A549 (cell line): Measurements from ENCODE around the gene VDAC1. TPM values are rescaled to one million over a fixed set of nuclear protein-coding genes. Genes with fewer than 3 reads are reported as not detected.

Source experiments
- ATAC-seq, 2 experiments: fragments of 200-7000 bp in 1 of 2; fragments of >200 bp in 1 of 2; cut with Nextera tagmentation in 1 of 2; cut with Tn5 transposase in 1 of 2; 3 replicates each; pipeline versions ENCODE4 v1.8.0 to v1.9.1; 2018 to 2020; ENCODE audit warnings: mild to moderate bottlenecking in 1 of 2, moderate library complexity in 1 of 2
- CTCF ChIA-PET: fragments of 300-600 bp; sonication (Branson Sonifier 250); formaldehyde crosslinking; extraction: SDS; loops from one replicate; lab custom pipeline; 2021; ENCODE audit warnings: antibody characterized with exemption, inconsistent platforms; lab: Yijun Ruan, JAX
- POLR2A ChIA-PET: fragments of 350-600 bp; formaldehyde crosslinking; extraction: SDS; loops from one replicate; lab custom pipeline; 2021; ENCODE audit warnings: antibody characterized with exemption, inconsistent platforms; lab: Yijun Ruan, JAX
- DNase-seq, 2 experiments: peaks; one replicate each; pipeline versions ENCODE4 v3.0.0 to v3.0.0-alpha.2; 2011 to 2016; ENCODE audit warnings: low read depth in 1 of 2, low spot score in 1 of 2
- FAIRE-seq: peaks from 2 replicates; lab custom pipeline; 2011; peaks lifted over from hg19 to GRCh38; lab: Jason Lieb, UNC
- H3K27ac ChIP-seq, 2 experiments: fragments of >200 bp; sonication (Bioruptor Twin); formaldehyde crosslinking; 3 replicates each; pipeline ENCODE4 v1.5.1; 2016 to 2017
- H3K4me1 ChIP-seq: fragments of >200 bp; sonication (Bioruptor Twin); formaldehyde crosslinking; 3 replicates; pipeline ENCODE4 v1.6.1; 2016
- H3K4me2 ChIP-seq: fragments of >200 bp; sonication (Bioruptor Twin); formaldehyde crosslinking; 3 replicates; pipeline ENCODE4 v1.6.1; 2016
- H3K4me3 ChIP-seq: fragments of >200 bp; sonication (Bioruptor Twin); formaldehyde crosslinking; 3 replicates; pipeline ENCODE4 v1.5.1; 2016
- H3K9me3 ChIP-seq: fragments of >200 bp; sonication (Bioruptor Twin); formaldehyde crosslinking; 3 replicates; pipeline ENCODE4 v1.6.1; 2016
- CBX2 ChIP-seq: fragments of 200-600 bp; sonication (generic); IDR thresholded peaks from 2 replicates; pipeline ENCODE4 v1.6.1; 2016; ENCODE audit warnings: low read depth, mild to moderate bottlenecking, borderline replicate concordance
- CBX8 ChIP-seq: fragments of 200-600 bp; sonication (generic); IDR thresholded peaks from 2 replicates; pipeline ENCODE4 v1.6.1; 2016
- CEBPB ChIP-seq, 2 experiments: fragments of >200 bp in 1 of 2; sonication (Bioruptor Twin) in 1 of 2; formaldehyde crosslinking in 1 of 2; IDR thresholded peaks; 2 replicates each; pipeline ENCODE4 v1.6.1; 2012 to 2016
- ESRRA ChIP-seq: fragments of 150-350 bp; IDR thresholded peaks from 2 replicates; pipeline ENCODE4 v1.6.1; 2014; ENCODE audit warnings: mild to moderate bottlenecking, low read length, borderline replicate concordance
- FOSB ChIP-seq: fragments of 250-450 bp; sonication (Bioruptor Pico); IDR thresholded peaks from 2 replicates; pipeline ENCODE4 v1.5.0; 2020; ENCODE audit warnings: mild to moderate bottlenecking, moderate library complexity
- FOSL2 ChIP-seq, 2 experiments: fragments of 450-650 bp in 1 of 2; fragments of >200 bp in 1 of 2; sonication (Bioruptor Twin) in 1 of 2; formaldehyde crosslinking; IDR thresholded peaks; 2 replicates each; pipeline versions ENCODE4 v1.5.0 to v1.6.1; 2016 to 2020; ENCODE audit warnings: mild to moderate bottlenecking in 1 of 2, moderate library complexity in 1 of 2
- GATA3 ChIP-seq: IDR thresholded peaks from 2 replicates; pipeline ENCODE4 v1.6.1; 2012; ENCODE audit warnings: borderline replicate concordance
- HEYL ChIP-seq: fragments of 250-450 bp; sonication (Bioruptor Pico); IDR thresholded peaks from 2 replicates; pipeline ENCODE4 v1.8.0; 2021; ENCODE audit warnings: mild to moderate bottlenecking, moderate library complexity
- KDM1A ChIP-seq: fragments of 200-600 bp; sonication (generic); IDR thresholded peaks from 2 replicates; pipeline ENCODE4 v1.6.1; 2016; ENCODE audit warnings: low read depth, mild to moderate bottlenecking
- MAFK ChIP-seq: fragments of 450-650 bp; IDR thresholded peaks from 2 replicates; pipeline ENCODE4 v1.6.1; 2014; ENCODE audit not compliant: partially characterized antibody
- MYC ChIP-seq: IDR thresholded peaks from 2 replicates; pipeline ENCODE4 v1.6.1; 2012; ENCODE audit warnings: mild to moderate bottlenecking, inconsistent platforms, low read length, improper control_type of control experiment, borderline replicate concordance
- NPAS2 ChIP-seq: fragments of 250-450 bp; sonication (Bioruptor Pico); IDR thresholded peaks from 2 replicates; pipeline ENCODE4 v1.8.0; 2022; ENCODE audit warnings: mild to moderate bottlenecking, moderate library complexity, borderline replicate concordance
- PHF8 ChIP-seq: fragments of 200-600 bp; sonication (generic); IDR thresholded peaks from 2 replicates; pipeline ENCODE4 v1.6.1; 2016; ENCODE audit warnings: low read depth, mild to moderate bottlenecking, antibody characterized with exemption, moderate library complexity, borderline replicate concordance
- POLR2A ChIP-seq: IDR thresholded peaks from 2 replicates; pipeline ENCODE4 v1.6.1; 2012; ENCODE audit warnings: mild to moderate bottlenecking, low read length
- RAD21 ChIP-seq, 2 experiments: fragments of >200 bp in 1 of 2; sonication (Bioruptor Twin) in 1 of 2; formaldehyde crosslinking in 1 of 2; IDR thresholded peaks in 1 of 2; conservative IDR thresholded peaks in 1 of 2; 2 replicates in 1 of 2; 3 replicates in 1 of 2; pipeline ENCODE4 v1.6.1; 2012 to 2018; ENCODE audit warnings: inconsistent platforms in 1 of 2
- TP53 ChIP-seq: fragments of 250-450 bp; sonication (Bioruptor Pico); IDR thresholded peaks from 2 replicates; pipeline ENCODE4 v1.5.0; 2021; ENCODE audit warnings: mild to moderate bottlenecking, moderate library complexity
- WGBS: methylation state at CpG from one replicate; pipeline ENCODE4 v1.1.6; 2017; ENCODE audit errors: missing lambda C conversion rate; 5-methylcytosine and 5-hydroxymethylcytosine counted together
- polyA plus RNA-seq, 4 experiments: library from polyadenylated mRNA; depleted of rRNA in 3 of 4; stranded (reverse); fragments of >200 nt; fragmentation: RNase III in 1 of 4; extraction: RNeasy Plus Mini Kit Qiagen cat#74134 plus additional on column Dnase treatment in 1 of 4; gene quantifications; 2 replicates in 3 of 4; 3 replicates in 1 of 4; pipeline ENCODE4 v1.2.3, GENCODE V29; 2011 to 2017
- TF ChIP-seq, protein P1 (sequence below): IDR thresholded peaks from 2 replicates; pipeline ENCODE4 v1.6.1; 2012; ENCODE audit warnings: low read depth, borderline replicate concordance
- TF ChIP-seq, protein P2 (sequence below): fragments of >200 bp; sonication (Bioruptor Twin); formaldehyde crosslinking; IDR thresholded peaks from 3 replicates; pipeline ENCODE4 v1.5.1; 2016
- TF ChIP-seq, protein P3 (sequence below): fragments of 250-450 bp; sonication (Bioruptor Pico); IDR thresholded peaks from 2 replicates; pipeline ENCODE4 v1.5.0; 2020; ENCODE audit warnings: low read depth, mild to moderate bottlenecking, moderate library complexity
- TF ChIP-seq, protein P4 (sequence below): fragments of 200-600 bp; sonication (generic); IDR thresholded peaks from 2 replicates; pipeline ENCODE4 v1.6.1; 2016; ENCODE audit warnings: antibody characterized with exemption, mild to moderate bottlenecking, moderate library complexity
- TF ChIP-seq, protein P5 (sequence below): IDR thresholded peaks from 2 replicates; pipeline ENCODE4 v1.6.1; 2012
- TF ChIP-seq, protein P6 (sequence below): IDR thresholded peaks from 2 replicates; pipeline ENCODE4 v1.6.1; 2012

Gene VDAC1
- polyA plus RNA-seq, 2 of the 4 experiments (the other 2 are of a cell fraction): 369 to 442 TPM

DNA sequence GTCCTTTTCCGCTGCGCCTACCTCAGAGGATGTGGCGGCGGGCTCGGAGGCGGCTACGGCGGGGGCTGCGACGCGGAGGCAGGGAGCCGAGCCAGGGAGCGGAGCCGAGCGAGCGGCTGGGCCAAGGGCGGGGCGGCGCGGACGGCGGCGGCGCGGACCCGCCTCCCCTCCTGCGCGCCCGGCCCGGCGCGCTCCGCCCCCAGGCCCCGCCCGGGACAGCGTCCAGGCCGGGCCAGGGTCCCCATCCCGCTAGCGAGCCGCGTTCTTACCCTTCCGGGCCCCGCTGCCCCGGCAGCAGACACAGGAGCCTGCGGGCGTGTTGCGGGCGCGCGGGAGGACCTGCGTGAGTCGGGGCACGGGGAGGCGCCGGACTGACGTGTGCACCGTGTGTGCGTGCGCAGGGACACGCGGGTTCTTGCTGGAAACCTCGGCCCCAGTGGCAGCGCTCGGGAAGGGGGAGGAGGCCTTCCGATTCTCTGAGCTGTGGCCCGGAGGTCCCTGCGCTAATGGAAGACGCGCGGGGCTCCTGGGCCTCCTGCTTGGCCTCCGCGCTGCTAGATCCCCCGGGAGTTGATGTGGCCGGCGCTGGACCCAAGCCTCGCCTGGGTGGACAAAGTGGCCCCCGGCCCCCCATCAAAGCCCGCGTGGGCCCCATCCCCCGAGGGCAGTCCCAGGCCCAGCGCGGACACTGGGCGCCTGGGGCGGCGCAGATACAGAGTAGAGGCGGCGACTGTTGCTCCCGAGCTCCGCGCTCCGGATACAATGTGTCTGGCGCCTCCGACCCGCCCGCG is at the start of gene VDAC1 (continued):
- no peak for TF ChIP-seq HEYL
- TF ChIP-seq, protein P1, sequence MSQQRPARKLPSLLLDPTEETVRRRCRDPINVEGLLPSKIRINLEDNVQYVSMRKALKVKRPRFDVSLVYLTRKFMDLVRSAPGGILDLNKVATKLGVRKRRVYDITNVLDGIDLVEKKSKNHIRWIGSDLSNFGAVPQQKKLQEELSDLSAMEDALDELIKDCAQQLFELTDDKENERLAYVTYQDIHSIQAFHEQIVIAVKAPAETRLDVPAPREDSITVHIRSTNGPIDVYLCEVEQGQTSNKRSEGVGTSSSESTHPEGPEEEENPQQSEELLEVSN: peak; percentile 37
- no peak for TF ChIP-seq TP53 (CRISPR knock-in tag)
- TF ChIP-seq CBX2: no peak
- TF ChIP-seq FOSL2 (IDR thresholded peaks at IDR 0.05): no peak
- no peak for TF ChIP-seq FOSL2 (CRISPR knock-in tag; IDR thresholded peaks at IDR 0.05)
- peak; percentile 55 for TF ChIP-seq PHF8
- TF ChIP-seq CEBPB (IDR thresholded peaks at IDR 0.05): no peak
- TF ChIP-seq GATA3: no peak
- TF ChIP-seq KDM1A: no peak
- TF ChIP-seq MYC: peak; percentile 33; the same call in 1 of the 2 replicates
- no peak for TF ChIP-seq MAFK

DNA sequence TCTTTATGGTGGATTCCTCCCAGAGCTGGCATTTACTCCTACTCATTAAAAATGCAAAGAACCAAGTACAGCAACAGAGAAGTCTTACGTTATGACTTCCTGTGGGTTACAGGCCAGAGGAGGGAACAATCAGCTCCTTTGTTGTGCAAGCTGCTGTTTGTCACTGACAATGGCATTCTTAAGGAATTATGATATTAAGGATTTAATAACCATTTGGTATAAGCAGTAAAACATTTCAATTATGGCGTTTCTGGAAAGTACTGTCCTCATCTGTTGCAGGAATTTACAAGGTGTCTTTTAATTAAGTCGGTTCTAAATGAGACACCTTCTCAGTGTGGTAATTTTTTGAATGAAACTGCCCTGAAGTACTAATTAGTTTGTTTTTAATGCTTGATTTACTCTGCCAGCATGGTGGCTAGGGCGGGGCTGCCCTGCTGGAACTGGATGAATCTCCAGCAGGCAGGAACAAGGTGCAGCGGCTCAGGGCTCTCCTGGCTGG is 49.1 kb upstream of the VDAC1 start:
- H3K4me1 ChIP-seq: peaks cover 5% of the 10 kb centered on the region
- H3K9me3 ChIP-seq: no peaks in the 10 kb centered on the region
- POLR2A ChIA-PET: interaction anchor here (0.6 kb wide), 2 partner anchors 15 to 65 kb away, joined by 3 read pairs; no protein-coding TSS in a partner anchor
- H3K27ac ChIP-seq: no peak overlapping the region
- no peak for FAIRE-seq
- H3K4me2 ChIP-seq: no peak overlapping the region
- 54% methylated on average over 5 of the region's 5 CpGs for WGBS
- no peak for DNase-seq
- ATAC-seq: peak in 1 of 2 experiments; percentile 20; a peak in 1 of 6 replicates
- no peak for TF ChIP-seq GATA3
- TF ChIP-seq, protein P2, sequence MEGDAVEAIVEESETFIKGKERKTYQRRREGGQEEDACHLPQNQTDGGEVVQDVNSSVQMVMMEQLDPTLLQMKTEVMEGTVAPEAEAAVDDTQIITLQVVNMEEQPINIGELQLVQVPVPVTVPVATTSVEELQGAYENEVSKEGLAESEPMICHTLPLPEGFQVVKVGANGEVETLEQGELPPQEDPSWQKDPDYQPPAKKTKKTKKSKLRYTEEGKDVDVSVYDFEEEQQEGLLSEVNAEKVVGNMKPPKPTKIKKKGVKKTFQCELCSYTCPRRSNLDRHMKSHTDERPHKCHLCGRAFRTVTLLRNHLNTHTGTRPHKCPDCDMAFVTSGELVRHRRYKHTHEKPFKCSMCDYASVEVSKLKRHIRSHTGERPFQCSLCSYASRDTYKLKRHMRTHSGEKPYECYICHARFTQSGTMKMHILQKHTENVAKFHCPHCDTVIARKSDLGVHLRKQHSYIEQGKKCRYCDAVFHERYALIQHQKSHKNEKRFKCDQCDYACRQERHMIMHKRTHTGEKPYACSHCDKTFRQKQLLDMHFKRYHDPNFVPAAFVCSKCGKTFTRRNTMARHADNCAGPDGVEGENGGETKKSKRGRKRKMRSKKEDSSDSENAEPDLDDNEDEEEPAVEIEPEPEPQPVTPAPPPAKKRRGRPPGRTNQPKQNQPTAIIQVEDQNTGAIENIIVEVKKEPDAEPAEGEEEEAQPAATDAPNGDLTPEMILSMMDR: no peak
- TF ChIP-seq NPAS2 (CRISPR knock-in tag): no peak
- TF ChIP-seq, protein P1: no peak
- no peak for TF ChIP-seq PHF8
- TF ChIP-seq CBX8: no peak
- TF ChIP-seq, all 56 proteins: peak for 0
- no peak overlapping the region for H3K4me3 ChIP-seq
- CTCF ChIA-PET: interaction anchor here (0.6 to 9.8 kb wide), 3 partner anchors 13 to 235 kb away, joined by 3 to 108 read pairs (median 4); no protein-coding TSS in a partner anchor

DNA sequence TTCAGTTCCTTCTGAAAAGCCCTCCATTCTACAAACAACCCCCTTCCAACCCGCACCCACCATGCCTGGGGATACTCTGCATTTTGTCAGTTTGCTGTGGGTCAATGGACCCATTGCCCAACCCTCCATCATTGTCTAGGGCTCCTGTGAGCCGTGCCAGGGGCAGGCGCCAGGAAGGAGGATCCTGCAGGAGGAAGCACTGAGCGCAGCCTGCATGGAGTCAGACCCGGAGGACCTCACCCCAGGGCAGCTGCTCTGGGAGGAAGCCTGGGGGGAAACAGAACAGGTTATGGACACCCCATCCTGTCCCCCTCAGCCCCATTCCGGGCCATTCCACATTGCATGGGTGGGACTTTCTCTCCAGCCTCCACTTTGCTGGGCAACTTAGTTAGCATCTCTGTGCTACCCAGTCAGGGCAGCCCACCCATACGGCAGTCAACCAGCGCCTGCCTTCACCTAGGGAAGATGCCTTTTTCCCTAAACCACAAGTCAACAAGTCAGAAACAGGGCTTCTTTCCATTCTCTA is 48.6 kb upstream of the VDAC1 start:
- Histone ChIP-seq H3K27ac (no peak overlapping the region), H3K4me2 (no peak overlapping the region), H3K9me3 (no peaks in the 10 kb centered on the region), H3K4me3 (no peak overlapping the region), H3K4me1 (no peaks in the 10 kb centered on the region; the same call in 2 of the 3 replicates)
- POLR2A ChIA-PET: interaction anchor here (0.6 kb wide), 1 partner anchor 65 kb away, joined by 3 read pairs; no protein-coding TSS in a partner anchor
- peak; percentile 44 to 53; a peak in 3 of 6 replicates for ATAC-seq
- 84% methylated on average over 8 of the region's 8 CpGs for WGBS
- DNase-seq: no peak
- CTCF ChIA-PET: interaction anchor here (1.2 to 9.8 kb wide), 4 partner anchors 13 to 92 kb away, joined by 3 to 108 read pairs (median 6); no protein-coding TSS in a partner anchor
- FAIRE-seq: no peak
- TF ChIP-seq, protein P3, sequence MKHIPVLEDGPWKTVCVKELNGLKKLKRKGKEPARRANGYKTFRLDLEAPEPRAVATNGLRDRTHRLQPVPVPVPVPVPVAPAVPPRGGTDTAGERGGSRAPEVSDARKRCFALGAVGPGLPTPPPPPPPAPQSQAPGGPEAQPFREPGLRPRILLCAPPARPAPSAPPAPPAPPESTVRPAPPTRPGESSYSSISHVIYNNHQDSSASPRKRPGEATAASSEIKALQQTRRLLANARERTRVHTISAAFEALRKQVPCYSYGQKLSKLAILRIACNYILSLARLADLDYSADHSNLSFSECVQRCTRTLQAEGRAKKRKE: no peak
- TF ChIP-seq, protein P4, sequence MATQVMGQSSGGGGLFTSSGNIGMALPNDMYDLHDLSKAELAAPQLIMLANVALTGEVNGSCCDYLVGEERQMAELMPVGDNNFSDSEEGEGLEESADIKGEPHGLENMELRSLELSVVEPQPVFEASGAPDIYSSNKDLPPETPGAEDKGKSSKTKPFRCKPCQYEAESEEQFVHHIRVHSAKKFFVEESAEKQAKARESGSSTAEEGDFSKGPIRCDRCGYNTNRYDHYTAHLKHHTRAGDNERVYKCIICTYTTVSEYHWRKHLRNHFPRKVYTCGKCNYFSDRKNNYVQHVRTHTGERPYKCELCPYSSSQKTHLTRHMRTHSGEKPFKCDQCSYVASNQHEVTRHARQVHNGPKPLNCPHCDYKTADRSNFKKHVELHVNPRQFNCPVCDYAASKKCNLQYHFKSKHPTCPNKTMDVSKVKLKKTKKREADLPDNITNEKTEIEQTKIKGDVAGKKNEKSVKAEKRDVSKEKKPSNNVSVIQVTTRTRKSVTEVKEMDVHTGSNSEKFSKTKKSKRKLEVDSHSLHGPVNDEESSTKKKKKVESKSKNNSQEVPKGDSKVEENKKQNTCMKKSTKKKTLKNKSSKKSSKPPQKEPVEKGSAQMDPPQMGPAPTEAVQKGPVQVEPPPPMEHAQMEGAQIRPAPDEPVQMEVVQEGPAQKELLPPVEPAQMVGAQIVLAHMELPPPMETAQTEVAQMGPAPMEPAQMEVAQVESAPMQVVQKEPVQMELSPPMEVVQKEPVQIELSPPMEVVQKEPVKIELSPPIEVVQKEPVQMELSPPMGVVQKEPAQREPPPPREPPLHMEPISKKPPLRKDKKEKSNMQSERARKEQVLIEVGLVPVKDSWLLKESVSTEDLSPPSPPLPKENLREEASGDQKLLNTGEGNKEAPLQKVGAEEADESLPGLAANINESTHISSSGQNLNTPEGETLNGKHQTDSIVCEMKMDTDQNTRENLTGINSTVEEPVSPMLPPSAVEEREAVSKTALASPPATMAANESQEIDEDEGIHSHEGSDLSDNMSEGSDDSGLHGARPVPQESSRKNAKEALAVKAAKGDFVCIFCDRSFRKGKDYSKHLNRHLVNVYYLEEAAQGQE: no peak
- TF ChIP-seq, protein P5, sequence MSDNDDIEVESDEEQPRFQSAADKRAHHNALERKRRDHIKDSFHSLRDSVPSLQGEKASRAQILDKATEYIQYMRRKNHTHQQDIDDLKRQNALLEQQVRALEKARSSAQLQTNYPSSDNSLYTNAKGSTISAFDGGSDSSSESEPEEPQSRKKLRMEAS: no peak
- TF ChIP-seq RAD21 (conservative IDR thresholded peaks at IDR 0.05 in 1 of 2, IDR thresholded peaks at IDR 0.05 in 1 of 2) (no peak), POLR2A (no peak), TP53 (CRISPR knock-in tag) (no peak), PHF8 (no peak), ESRRA (no peak), FOSB (no peak)
- TF ChIP-seq, protein P6, sequence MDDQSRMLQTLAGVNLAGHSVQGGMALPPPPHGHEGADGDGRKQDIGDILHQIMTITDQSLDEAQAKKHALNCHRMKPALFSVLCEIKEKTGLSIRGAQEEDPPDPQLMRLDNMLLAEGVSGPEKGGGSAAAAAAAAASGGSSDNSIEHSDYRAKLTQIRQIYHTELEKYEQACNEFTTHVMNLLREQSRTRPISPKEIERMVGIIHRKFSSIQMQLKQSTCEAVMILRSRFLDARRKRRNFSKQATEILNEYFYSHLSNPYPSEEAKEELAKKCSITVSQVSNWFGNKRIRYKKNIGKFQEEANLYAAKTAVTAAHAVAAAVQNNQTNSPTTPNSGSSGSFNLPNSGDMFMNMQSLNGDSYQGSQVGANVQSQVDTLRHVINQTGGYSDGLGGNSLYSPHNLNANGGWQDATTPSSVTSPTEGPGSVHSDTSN: no peak
